Ishikawa (cell line): ENCODE measurements around the gene STMN1.

Experiments
- CEBPB ChIP-seq: IDR thresholded peaks from 2 replicates; pipeline ENCODE4 v1.6.1; 2012
- EP300 ChIP-seq: IDR thresholded peaks from 2 replicates; pipeline ENCODE4 v1.6.1; 2012; ENCODE audit warnings: borderline replicate concordance
- MAX ChIP-seq: IDR thresholded peaks from 2 replicates; pipeline ENCODE4 v1.6.1; 2012
- NFIC ChIP-seq: IDR thresholded peaks from 2 replicates; pipeline ENCODE4 v1.6.1; 2012
- RAD21 ChIP-seq: IDR thresholded peaks from 2 replicates; pipeline ENCODE4 v1.6.1; 2012; ENCODE audit warnings: low read depth
- TAF1 ChIP-seq: IDR thresholded peaks from 2 replicates; pipeline ENCODE4 v1.6.1; 2012; ENCODE audit warnings: low read depth, mild to moderate bottlenecking

- no peak for TF ChIP-seq MAX
- no peak for TF ChIP-seq RAD21
- no peak for TF ChIP-seq NFIC
- TF ChIP-seq TAF1, result no peak
- TF ChIP-seq CEBPB, result no peak
- no peak for TF ChIP-seq EP300
These were observed 8.5 kb downstream of the STMN1 start for GRCh38 chr1:25897754-25898153.
